NCI-H1092 (cell line): ENCODE data around the gene RARRES2.

Source experiments
- DNase-seq: peaks from one replicate; lab custom pipeline; 2025; lab: John Stamatoyannopoulos, UW

Gene RARRES2

GRCh38 chr7:150337659-150338081 is 3.8 kb downstream of the RARRES2 start:
- no peak for DNase-seq

- no peak for DNase-seq
Observed at GRCh38 chr7:150337179-150337578, 4.2 kb downstream of the RARRES2 start.

GRCh38 chr7:150336746-150337145 is 4.7 kb downstream of the RARRES2 start:
- no peak for DNase-seq

GRCh38 chr7:150335774-150336112 is 5.7 kb downstream of the RARRES2 start:
- DNase-seq: no peak

DNA sequence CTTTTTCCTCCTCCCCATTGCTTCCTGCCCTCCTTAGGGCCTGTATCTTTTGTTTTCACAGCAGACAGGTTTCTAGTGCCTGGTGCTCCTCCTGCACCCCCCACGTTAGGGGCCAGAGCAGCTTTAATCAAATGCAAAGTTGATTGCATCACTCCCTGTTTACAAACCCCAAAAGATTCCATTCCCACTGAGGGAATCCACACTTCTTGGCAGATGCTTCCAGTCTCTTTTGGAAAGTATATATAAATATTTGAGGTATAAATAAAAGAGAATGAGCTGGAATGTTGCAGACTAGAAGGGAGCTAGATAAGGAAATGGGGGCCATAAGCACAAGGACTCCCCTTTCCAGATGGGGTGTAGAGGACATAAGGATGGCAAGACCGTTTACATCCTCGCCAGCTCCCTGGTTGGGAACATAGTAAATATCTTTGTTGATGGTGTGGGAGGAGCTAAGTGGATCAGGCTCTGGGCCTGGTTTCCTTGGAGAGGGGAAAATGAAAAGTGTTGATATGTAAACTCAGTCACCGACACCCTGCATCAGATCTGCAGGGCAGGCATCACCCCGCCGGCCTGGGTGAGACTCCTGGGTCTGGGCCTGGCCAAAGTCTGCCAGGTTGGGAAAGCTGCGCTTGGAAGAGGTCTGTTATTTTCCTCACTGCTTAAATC is 6.2 kb downstream of the RARRES2 start:
- no peak for DNase-seq

- DNase-seq: no peak
Observed at GRCh38 chr7:150334108-150334507, 7.3 kb downstream of the RARRES2 start.

DNA sequence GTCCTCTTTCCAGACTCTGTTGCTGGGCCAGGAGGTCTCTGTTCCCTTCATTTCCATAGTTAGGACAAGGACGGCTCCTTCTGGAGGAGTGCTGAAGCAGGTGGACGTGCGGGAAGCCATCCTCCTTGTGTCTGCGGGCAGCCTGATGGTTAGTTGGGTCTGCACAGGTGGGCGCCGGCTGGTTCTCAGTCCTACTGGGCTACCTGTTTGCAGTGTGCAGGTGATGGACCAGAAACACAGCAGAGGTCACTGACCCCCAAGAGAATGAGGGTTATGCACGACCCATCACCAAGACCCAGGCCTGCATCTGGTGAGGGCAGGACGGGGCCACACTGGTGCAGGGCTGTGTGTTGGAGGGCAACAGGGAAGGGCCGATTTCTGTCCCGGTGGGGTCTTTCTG is 7.8 kb downstream of the RARRES2 start:
- no peak for DNase-seq

GRCh38 chr7:150332852-150333635 is 8.4 kb downstream of the RARRES2 start:
- no peak for DNase-seq

- no peak for DNase-seq
Observed at GRCh38 chr7:150330211-150330885, 11.1 kb downstream of the RARRES2 start.

DNA sequence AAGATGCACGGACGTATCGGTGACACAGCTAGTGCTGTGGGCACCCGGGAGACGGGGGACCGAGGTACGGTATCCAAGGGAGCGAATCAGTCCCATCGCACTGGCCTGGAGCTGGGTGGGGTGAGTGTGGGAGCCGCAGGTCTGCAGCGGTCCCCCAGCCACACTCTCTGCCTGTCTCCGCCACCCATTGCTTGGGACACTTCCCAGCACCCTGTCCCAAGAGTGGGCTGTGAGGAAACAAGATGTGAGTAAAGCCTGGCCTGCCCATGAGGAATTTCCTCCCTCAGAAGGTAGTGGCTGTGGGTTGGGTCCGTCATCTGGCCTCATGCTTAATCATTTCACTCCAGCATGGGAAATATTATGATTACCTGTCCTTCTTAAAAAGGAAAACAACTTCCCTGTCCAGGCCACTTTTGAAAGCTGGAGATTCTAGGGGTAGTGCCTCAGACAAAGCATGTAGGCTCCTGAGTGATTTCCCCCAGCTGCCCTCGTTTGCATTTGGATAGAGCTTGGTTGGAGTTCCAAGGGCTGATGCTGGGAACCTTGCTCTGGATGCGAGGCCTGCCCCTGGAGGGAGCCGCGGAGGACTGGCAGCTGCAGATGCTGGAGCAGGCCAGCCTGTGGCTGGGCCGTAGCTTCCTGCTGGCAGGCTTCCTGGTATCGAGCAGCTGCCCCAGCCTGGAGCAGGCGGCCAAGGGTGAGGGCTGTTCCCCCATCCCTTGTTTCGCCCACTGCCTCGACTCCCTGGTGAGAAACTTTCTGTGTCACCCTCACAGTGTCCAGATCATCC is 11.9 kb downstream of the RARRES2 start:
- DNase-seq: no peak

GRCh38 chr7:150327308-150327707 is 14.1 kb downstream of the RARRES2 start:
- DNase-seq: no peak

DNA sequence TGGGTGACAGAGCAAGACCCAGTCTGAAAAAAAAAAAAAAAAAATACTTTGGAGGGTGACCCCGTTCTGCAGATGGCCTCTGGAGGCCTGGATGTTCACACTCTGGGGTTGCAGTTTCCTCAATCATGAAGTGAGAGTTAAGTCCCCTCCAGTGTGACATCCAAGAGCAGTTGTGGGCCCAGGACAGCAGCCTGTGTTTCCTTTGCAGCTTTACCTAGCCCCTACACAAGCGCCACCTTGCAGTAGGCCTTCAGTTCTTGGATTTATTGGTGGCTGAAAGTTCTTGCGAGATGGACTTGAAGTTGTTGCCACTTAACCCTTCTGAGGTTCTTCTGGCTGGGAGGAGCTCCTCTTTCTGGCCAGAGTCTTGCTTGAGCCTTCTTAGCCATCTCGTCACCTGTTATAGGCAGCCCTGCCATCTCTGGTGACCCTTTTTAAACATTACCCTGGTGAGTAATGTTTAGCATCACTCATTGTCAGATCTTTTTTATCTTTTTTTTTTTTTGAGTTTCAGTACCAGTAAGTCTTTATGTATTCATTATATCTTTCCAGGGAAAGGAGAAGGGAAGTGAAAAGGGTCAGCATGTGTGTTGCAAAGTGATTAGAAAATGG is 14.7 kb downstream of the RARRES2 start:
- DNase-seq: no peak

- no peak for DNase-seq
Observed at GRCh38 chr7:150325901-150326300, 15.5 kb downstream of the RARRES2 start.

GRCh38 chr7:150325110-150325611 is 16.3 kb downstream of the RARRES2 start:
- DNase-seq: no peak

- DNase-seq: no peak
Observed at GRCh38 chr7:150324373-150324961, 17.0 kb downstream of the RARRES2 start.

DNA sequence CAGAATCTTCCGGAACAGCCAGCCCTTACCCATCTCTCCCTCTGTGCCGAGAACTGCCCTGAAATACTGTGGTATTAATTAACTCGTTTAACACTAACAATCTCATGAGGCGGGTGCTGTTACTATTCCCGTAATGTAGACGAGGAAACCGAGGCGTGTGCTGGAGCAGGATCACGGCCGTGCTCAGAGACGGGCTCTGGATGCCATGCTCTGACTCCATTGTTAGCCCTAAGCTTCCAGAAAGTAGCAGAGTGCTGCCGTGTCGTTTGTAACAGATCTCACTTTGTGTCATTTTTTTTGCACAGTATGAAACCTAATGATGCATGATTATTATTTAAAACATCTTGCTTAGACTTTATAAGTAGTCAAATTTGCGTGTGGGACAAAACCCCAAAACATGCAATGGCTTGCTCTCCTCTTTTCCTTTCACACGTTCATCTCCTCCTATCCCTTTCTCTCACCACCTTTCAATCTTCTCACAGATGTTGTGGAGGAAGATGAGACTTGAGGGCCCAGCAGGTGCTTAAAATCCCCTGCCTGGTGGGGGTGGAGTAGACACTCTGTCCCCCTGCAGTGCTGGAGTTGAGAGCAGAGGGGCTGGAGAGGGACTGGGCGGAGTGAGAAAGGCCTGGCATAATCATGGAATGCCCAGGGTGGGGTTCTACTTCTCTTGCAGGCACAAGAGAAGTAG is 17.6 kb downstream of the RARRES2 start:
- DNase-seq: peak; percentile 46

DNA sequence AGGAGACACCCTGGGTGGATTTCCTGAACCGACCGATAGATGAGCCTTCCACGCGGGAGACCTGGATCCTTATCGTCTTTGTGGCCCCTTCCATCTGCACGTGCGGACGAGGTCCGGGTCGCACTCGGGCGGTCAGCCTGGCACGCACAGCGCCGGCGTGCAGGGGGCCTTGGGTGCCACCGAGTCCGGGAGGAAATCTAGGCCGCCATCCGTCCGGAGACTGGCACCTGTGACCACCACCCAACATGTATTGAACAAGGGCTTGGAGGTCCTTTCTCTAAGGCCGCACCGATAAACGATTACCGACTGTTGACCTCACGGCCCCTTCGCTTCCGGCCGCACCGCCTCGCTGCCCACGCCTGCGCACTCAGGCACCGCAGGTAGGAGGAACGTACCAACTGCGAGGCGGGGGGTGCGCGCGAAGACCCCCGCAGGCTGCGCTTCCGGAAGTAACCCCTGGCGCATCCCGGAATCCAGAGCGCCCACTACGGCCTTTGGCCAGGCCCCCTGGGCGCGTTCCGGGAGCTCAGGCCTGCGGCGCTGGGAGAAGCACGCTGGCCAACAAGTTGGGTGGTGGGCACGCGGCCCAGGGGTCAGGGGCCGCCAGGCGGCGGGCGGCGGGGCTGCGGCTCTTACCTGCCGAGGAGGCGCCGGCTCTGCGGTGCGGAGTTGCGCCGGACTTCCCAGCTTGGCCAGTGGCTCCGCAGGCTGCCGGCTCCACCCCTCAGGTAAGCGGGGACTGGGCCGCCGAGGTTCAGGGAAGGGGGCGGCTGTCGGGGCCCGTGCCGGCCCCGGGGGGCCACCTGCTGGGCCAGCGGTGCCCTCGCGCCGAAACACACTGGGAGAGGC is 18.4 kb downstream of the RARRES2 start, which contains the start of the genes ACTR3C and LRRC61:
TSS of gene ACTR3C (minus strand) at position 713 of the 849 bp plus-strand sequence. CDS start 28,249 bp downstream, outside the sequence.
TSS of gene LRRC61 (plus strand) at position 523 of the 849 bp plus-strand sequence. CDS start 13,507 bp downstream, outside the sequence.
- DNase-seq: peak; percentile 83

DNA sequence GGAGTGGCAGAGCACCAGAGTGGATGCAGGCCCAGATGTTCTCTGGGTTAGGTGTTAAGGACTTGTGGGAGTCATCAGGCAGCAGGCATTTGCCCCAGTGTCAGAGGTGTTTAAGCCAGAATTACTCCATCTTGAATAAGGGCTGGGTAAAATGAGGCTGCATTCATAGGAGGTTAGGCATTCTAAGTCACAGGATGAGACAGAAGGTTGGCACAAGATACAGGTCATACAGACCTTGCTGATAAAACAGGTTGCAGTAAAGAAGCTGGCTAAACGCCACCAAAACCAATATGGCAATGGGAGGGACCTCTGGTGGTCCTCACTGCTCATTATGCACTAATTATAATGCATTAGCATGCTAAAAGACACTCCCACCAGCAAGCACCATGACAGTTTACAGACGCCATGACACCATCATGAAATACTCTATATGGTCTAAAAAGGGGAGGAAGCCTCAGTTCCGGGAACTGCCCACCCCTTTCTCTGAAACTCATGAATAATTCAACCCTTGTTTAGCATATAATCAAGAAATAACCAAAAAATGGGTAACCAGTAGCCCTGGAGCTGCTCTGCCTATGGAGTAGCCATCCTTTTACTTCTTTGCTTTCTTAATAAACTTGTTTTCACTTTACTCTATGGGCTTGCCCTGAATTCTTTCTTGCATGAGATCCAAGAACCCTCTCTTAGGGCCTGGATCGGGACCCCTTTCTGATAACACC is 19.2 kb downstream of the RARRES2 start:
- no peak for DNase-seq

DNA sequence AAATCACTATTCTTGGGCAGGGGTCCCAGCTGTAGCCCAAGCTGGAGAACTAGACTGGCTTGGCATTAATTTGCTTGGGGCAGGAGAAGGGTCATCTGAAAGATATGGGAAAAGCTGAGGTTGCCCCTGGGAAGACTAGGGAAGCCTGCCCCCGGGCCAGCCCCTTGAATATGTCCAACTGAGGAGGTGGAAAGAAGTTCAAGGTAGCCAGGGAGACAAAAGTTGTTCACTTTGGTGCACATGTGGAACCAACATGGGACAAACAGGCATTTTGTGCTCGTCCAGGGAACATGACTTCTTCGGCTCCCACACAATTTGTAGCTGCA is 19.7 kb downstream of the RARRES2 start:
- DNase-seq: no peak
